Activated naive CD4-positive, alpha-beta T cell treated with anti-CD3 and anti-CD28 coated beads, Interleukin-2, amount 10 ng/mL, durations not matched to agents 7 days and 5 days (primary cell): ENCODE measurements around the gene EFNA4.
A peak's percentile ranks its signal among the peaks of the same experiment; 100 is the strongest.

Experiments
- CTCF ChIA-PET: fragments of 350-600 bp; sonication (Branson Sonifier 250); formaldehyde crosslinking; loops from one replicate; lab custom pipeline; 2021; ENCODE audit warnings: antibody characterized with exemption; lab: Charles Lee
- DNase-seq: peaks from one replicate; pipeline ENCODE4 v3.0.0-alpha.2; 2020
- H3K27ac Mint-ChIP-seq: one replicate; pipeline ENCODE4 v1.8.0; 2021; ENCODE audit warnings: mild to moderate bottlenecking, moderate library complexity, mixed read lengths
- H3K27me3 Mint-ChIP-seq: one replicate; pipeline ENCODE4 v1.8.0; 2021; ENCODE audit warnings: mild to moderate bottlenecking, mixed read lengths
- H3K36me3 Mint-ChIP-seq: one replicate; pipeline ENCODE4 v1.8.0; 2021; ENCODE audit warnings: mixed read lengths
- H3K4me1 Mint-ChIP-seq: one replicate; pipeline ENCODE4 v1.8.0; 2021; ENCODE audit warnings: mixed read lengths
- H3K4me3 Mint-ChIP-seq: one replicate; pipeline ENCODE4 v1.8.0; 2021; ENCODE audit warnings: mild to moderate bottlenecking, moderate library complexity, mixed read lengths
- H3K9me3 Mint-ChIP-seq: one replicate; pipeline ENCODE4 v1.8.0; 2021; ENCODE audit warnings: mixed read lengths

Gene EFNA4

DNA sequence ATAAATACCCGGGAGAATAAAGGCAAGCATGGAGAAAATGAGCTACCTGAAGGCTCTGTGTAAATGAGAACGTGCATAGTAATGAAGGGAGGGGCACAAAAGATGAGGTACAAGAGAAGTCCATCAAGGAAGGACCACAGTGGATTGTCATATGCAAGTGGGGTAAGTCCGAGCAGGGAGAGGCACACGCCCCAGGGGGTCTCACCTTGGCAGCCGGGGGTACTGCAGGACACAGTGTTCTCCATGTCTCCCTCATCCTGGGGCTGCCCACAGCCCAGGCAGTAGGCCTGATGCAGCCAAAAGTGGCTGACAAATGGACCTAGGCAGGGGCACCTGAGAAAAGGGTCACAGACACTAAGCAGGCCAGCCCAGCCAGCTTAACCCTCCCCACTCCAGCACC, 39.9 kb upstream of the EFNA4 start:
- H3K4me3 Mint-ChIP-seq, result no peak overlapping the region
- peaks cover 15% of the 10 kb centered on the region for H3K4me1 Mint-ChIP-seq
- peaks cover 16% of the 10 kb centered on the region for H3K36me3 Mint-ChIP-seq
- CTCF ChIA-PET, result interaction anchor here (1.9 to 2.3 kb wide), 2 partner anchors 28 to 62 kb away, joined by 6 to 7 read pairs; partner anchors contain the start of gene ADAM15
- H3K27ac Mint-ChIP-seq, result peak overlapping the region; percentile 3
- peaks cover 10% of the 10 kb centered on the region for H3K27me3 Mint-ChIP-seq
- no peaks in the 10 kb centered on the region for H3K9me3 Mint-ChIP-seq
- DNase-seq, result no peak

DNA sequence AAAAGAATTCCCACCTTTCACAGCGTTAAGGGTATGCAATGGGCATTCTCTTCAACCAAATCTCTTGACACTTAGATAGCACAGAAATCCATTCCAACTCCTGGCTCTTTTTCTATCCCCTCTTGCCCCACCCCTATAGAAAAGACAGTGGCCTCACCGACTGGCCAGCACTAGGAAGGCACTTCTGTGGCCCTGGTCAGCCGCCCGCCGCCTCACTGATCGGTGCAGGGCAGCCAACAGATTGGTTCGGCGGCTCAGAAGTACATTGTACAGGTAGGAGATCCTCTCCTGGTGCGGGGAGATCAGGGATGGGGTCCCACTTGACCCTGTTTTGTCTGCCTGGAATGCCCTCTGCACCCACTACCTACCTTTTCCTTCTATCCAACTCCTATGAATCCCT, 39.2 kb upstream of the EFNA4 start:
- DNase-seq, result no peak
- peaks cover 9% of the 10 kb centered on the region for H3K4me1 Mint-ChIP-seq
- no peak overlapping the region for H3K27ac Mint-ChIP-seq
- no peak overlapping the region for H3K4me3 Mint-ChIP-seq
- no peaks in the 10 kb centered on the region for H3K9me3 Mint-ChIP-seq
- H3K36me3 Mint-ChIP-seq, result peaks cover 10% of the 10 kb centered on the region
- CTCF ChIA-PET, result interaction anchor here (1.6 to 2.3 kb wide), 2 partner anchors 8 to 61 kb away, joined by 5 to 6 read pairs; no protein-coding TSS in a partner anchor
- peaks cover 16% of the 10 kb centered on the region for H3K27me3 Mint-ChIP-seq

DNA sequence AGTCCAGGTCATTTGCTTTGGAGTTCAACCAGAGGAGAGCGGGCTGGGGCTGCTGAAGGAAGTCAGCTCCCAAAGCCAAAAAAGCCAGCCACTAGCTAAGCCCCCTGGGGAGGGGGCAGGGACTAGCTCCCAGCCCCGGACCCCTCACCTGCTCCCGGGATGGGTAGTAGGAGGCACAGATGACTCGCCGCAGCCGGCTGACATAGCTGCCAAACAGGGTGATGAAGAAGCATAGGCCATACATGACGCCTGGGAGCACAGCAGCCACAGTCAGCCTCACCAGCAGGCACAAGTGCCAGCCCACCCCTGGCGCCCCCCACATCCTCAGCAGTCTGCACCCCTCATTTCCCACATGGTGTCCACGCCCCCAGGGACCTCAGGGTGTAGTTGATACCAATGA, 37.4 kb upstream of the EFNA4 start:
- H3K9me3 Mint-ChIP-seq, result no peaks in the 10 kb centered on the region
- no peak overlapping the region for H3K4me3 Mint-ChIP-seq
- DNase-seq, result no peak
- peaks cover 29% of the 10 kb centered on the region for H3K27me3 Mint-ChIP-seq
- H3K27ac Mint-ChIP-seq, result no peak overlapping the region
- CTCF ChIA-PET, result interaction anchor here (1.0 to 1.6 kb wide), 2 partner anchors 9 to 10 kb away, joined by 5 read pairs; no protein-coding TSS in a partner anchor
- H3K4me1 Mint-ChIP-seq, result no peaks in the 10 kb centered on the region
- no peaks in the 10 kb centered on the region for H3K36me3 Mint-ChIP-seq

DNA sequence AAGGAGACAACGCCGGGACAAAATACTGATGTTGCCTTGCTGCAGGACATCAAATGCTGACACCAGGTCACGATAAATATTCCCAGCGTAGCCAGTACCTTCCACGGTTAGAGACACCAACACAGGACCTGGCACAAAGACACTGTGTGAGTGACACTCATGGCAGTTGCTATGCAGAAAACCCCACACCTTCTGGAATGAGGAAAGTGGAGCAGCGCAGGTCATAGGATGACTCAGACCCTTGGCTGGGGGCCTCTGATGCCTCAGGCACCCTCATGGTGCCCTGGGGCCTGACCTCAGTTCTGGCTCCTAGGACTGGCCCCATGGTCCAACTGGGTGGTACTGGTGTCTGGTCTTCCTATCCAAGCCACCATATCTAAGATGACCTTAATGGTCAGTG, 37.0 kb upstream of the EFNA4 start:
- H3K27me3 Mint-ChIP-seq, result peaks cover 30% of the 10 kb centered on the region
- DNase-seq, result no peak
- no peaks in the 10 kb centered on the region for H3K9me3 Mint-ChIP-seq
- no peaks in the 10 kb centered on the region for H3K4me1 Mint-ChIP-seq
- no peak overlapping the region for H3K27ac Mint-ChIP-seq
- no peak overlapping the region for H3K4me3 Mint-ChIP-seq
- CTCF ChIA-PET, result no interaction called here
- no peaks in the 10 kb centered on the region for H3K36me3 Mint-ChIP-seq

DNA sequence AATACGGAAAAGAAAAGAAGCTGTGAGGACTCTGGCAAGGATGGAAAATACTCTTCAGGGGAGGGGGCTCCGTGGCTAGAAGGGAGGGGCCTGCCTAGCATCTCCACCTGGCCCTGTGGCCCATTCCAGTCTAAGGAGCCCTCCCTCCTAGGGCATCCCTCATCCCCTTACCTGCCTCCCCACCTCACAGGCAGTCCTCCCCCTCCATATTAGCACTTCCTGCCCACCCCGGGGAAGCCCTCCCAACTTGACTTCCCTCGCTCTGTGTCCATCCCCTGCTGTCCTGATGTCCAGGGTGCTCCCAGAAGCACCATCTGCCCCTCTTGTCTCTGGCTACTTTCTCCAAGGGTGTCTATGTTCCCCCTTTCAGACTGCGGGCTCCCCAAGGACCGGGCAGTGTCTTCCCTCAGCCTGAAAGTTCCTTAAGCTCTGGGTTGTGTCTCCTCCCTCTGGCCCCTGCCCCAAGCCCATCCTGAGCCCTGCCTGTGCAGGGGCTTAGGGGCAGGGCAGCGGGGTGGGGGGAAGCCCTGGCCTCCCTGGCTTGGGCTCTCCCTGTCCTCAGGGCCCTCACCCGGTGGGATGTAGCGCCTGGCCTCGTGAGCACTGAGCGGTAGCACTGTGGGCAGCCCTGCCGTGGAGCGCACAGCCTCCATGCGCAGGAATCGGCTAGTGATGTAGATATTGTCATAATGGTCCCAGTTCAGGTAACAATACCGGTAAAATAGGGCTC, 33.9 kb upstream of the EFNA4 start:
- H3K27ac Mint-ChIP-seq, result no peak overlapping the region
- CTCF ChIA-PET, result no interaction called here
- no peaks in the 10 kb centered on the region for H3K36me3 Mint-ChIP-seq
- H3K4me1 Mint-ChIP-seq, result no peaks in the 10 kb centered on the region
- no peaks in the 10 kb centered on the region for H3K9me3 Mint-ChIP-seq
- H3K27me3 Mint-ChIP-seq, result peaks cover 45% of the 10 kb centered on the region
- H3K4me3 Mint-ChIP-seq, result no peak overlapping the region
- no peak for DNase-seq

DNA sequence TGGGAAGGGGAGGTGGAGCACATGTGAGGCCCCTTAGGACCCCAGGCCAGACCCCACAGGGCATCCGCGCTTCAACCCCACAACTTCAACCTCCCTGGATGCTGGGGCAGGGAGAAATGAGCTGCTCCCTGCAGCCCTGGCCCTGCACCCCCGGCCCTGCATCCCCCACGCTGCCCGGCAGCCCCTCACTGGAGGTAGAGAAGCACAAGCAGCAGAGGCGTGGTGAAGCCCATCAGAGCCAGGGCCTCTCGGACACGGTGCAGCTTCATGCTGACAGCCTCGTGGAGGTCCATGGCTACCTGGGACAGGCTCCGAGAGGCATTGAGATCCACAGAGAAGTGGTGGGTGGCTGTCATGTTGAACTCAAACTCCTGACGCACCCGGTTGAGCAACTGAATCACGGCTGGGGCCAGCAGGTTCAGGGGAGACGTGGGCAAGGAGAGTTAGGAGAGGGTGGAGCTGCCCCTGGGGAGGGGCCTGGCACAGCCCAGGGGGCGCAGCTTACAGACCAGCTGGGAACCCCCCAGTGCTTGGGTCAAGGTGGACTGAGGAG, 33.2 kb upstream of the EFNA4 start:
- H3K36me3 Mint-ChIP-seq, result no peaks in the 10 kb centered on the region
- H3K9me3 Mint-ChIP-seq, result no peaks in the 10 kb centered on the region
- no peak for DNase-seq
- H3K27ac Mint-ChIP-seq, result no peak overlapping the region
- no peak overlapping the region for H3K4me3 Mint-ChIP-seq
- no peaks in the 10 kb centered on the region for H3K4me1 Mint-ChIP-seq
- H3K27me3 Mint-ChIP-seq, result peaks cover 48% of the 10 kb centered on the region
- CTCF ChIA-PET, result interaction anchor here (0.8 kb wide), 1 partner anchor 9 kb away, joined by 3 read pairs; no protein-coding TSS in a partner anchor

DNA sequence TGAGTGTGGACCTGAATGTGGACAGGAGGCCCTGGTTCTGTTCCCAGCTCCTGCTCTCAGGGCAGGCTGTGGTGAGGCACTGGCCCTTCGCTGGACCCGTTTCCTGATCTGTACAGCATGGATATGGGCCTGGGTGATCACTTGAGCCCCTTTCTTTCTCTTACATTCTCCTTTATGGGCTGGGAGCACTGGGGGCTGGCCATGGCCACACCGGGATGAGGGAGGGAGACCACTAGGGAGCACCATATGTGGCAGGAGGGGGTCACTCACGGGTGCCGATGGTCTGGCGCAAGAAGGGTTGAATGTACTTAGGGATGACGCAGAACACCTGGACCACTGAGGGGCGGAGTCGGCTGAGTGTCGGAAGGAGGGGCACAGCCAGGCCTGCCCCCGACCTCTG, 32.6 kb upstream of the EFNA4 start:
- Mint-ChIP-seq H3K4me3 (no peak overlapping the region), H3K9me3 (no peaks in the 10 kb centered on the region), H3K27me3 (peaks cover 48% of the 10 kb centered on the region), H3K27ac (no peak overlapping the region), H3K4me1 (no peaks in the 10 kb centered on the region), H3K36me3 (no peaks in the 10 kb centered on the region)
- CTCF ChIA-PET, result interaction anchor here (0.8 kb wide), 1 partner anchor 9 kb away, joined by 3 read pairs; no protein-coding TSS in a partner anchor
- DNase-seq, result no peak

DNA sequence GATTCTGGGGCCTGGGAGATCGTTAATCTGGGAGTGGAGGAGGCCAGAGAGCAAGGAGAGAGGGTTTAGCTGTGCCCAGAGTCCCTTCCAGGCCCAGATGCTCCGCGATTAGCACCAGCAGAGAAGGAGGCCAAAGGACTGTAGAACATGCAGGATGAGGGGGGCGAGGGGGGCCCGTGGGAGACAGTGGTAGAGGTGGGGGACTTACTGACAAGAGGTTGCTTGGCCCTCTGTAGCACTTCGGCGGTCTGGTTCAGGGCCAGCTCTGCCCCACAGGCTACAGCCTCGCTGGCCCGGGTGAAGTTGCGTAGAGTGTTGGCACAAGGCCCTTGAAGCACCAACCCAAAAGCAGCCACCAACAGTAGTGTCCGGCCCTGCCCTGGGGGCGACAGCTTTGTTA, 30.7 kb upstream of the EFNA4 start:
- H3K4me1 Mint-ChIP-seq, result no peaks in the 10 kb centered on the region
- CTCF ChIA-PET, result interaction anchor here (1.8 kb wide), 1 partner anchor 15 kb away, joined by 6 read pairs; no protein-coding TSS in a partner anchor
- peaks cover 64% of the 10 kb centered on the region for H3K27me3 Mint-ChIP-seq
- no peaks in the 10 kb centered on the region for H3K36me3 Mint-ChIP-seq
- no peak for DNase-seq
- no peaks in the 10 kb centered on the region for H3K9me3 Mint-ChIP-seq
- no peak overlapping the region for H3K27ac Mint-ChIP-seq
- no peak overlapping the region for H3K4me3 Mint-ChIP-seq

DNA sequence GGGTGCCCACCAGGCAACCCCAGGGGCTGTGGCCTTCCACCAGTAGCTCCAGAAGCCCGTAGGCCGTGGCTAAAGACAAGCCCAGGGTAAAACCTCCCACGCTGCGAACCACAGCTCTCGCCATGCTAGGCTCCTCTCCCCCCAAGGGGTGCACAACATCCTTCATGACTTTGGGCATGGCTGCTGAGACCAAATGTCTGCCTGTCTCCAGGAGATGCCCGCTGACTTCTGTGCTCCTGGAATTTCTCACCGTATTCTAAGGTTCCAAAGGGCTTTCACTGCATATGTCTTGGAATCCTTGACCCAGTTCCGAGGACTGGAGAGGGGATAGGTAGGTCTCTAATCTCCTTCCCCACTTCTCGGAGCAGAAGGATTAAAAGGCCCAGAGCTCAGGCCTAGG, 30.0 kb upstream of the EFNA4 start, which contains the start of the genes DCST1 and DCST2:
DCST1 (plus strand) TSS at position 301 of the 400 bp plus-strand sequence. CDS start 213 bp downstream, outside the sequence.
DCST2 (minus strand) TSS at position 258 of the 400 bp plus-strand sequence; CDS start at position 178, 80 bp downstream.
- CTCF ChIA-PET, result interaction anchor here (1.0 to 1.8 kb wide), 2 partner anchors 14 to 16 kb away, joined by 3 to 6 read pairs; no protein-coding TSS in a partner anchor
- Mint-ChIP-seq H3K4me1 (no peaks in the 10 kb centered on the region), H3K36me3 (no peaks in the 10 kb centered on the region), H3K27me3 (peaks cover 70% of the 10 kb centered on the region), H3K9me3 (no peaks in the 10 kb centered on the region), H3K4me3 (no peak within 1 kb of the TSS), H3K27ac (no peak within 1 kb of the TSS)
- DNase-seq, result no peak

DNA sequence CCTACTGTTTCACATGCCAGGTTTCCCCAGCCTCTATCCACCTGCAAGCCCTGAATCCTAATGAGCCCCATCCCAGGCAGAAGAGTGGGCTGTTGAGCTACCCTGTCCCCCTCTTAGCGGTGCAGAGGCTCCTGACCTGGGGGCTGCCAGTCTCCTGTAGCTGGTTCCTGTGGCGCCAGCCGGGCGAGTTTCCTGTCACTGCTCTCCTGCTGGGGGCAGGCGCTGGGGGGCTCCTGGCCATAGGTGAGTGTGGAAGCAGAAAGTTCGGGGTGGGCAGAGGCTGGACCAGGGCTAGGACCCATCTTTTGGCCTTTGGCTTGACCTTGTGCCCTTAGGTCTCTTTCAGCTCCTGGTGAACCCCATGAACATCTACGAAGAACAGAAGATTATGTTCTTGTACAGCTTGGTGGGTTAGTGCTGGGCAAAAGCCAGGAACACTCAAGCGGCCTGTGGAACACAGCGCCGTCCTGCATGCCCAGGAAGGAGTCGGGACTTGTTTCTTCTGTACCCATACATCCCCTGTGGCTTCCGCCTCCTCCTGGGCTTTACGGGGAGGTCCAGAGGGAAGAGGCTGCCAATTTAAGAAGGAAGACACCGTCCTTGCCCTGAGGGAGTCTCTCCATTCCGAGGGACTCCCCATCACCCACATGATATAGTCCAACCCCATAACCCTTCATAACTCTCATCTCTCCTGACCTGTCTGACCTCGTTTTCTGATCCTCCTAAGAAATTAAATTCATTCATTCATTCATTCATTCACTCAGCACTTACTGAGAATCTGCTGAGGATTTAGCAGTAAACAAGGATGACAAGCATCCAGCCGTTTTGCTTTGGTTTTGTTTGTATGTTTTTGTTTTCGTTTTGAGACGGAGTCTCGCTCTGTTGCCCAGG, 29.0 kb upstream of the EFNA4 start:
- no peaks in the 10 kb centered on the region for H3K9me3 Mint-ChIP-seq
- H3K36me3 Mint-ChIP-seq, result no peaks in the 10 kb centered on the region
- no peak overlapping the region for H3K4me3 Mint-ChIP-seq
- CTCF ChIA-PET, result interaction anchor here (1.0 to 1.8 kb wide), 2 partner anchors 15 to 17 kb away, joined by 3 to 6 read pairs; no protein-coding TSS in a partner anchor
- peaks cover 5% of the 10 kb centered on the region for H3K4me1 Mint-ChIP-seq
- peaks cover 72% of the 10 kb centered on the region for H3K27me3 Mint-ChIP-seq
- H3K27ac Mint-ChIP-seq, result no peak overlapping the region
- DNase-seq, result no peak

DNA sequence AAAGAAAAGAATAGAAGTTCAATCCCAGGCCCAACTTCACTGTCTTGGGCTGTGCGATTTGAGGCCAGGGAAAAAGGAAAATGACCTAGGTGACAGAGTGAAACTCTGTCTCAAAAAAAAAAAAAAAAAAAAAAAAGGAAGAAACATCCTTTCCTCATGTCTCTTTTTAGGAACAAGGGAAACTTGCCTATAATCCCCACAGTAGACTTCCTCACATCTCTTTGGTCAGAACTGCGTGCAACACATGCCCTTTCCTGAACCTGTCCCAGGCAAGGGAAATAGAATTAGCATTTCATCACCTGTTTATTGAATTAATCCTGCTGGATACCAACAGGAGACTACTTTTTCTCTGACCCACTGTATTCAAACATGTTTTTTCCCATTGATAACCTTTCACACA, 27.6 kb upstream of the EFNA4 start:
- H3K9me3 Mint-ChIP-seq, result no peaks in the 10 kb centered on the region

DNA sequence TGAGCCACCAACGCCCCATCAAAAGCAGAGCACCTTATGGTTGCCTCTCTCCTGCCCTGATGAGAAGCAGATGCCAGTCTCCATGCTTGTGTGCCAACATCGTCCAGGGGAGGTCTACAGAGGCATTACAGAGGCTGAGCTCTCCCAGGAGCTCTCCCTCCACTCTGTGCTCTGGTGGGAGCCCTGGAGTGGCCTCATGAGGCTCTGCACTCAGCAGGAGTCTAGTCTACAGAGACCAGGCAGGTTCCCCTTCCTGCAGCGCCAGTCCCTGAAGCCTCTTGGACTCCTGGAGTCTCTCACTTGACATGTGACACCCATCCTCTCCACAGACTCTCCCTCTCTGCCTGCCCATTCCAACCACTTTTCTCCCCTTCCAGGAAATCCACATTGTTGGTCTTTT, 26.5 kb upstream of the EFNA4 start:
- no peak for DNase-seq
- Mint-ChIP-seq H3K4me1 (peaks cover 5% of the 10 kb centered on the region), H3K9me3 (no peaks in the 10 kb centered on the region), H3K36me3 (no peaks in the 10 kb centered on the region), H3K27ac (no peak overlapping the region), H3K27me3 (peaks cover 72% of the 10 kb centered on the region), H3K4me3 (no peak overlapping the region)
- CTCF ChIA-PET, result interaction anchor here (0.7 to 17.5 kb wide), 2 partner anchors 21 to 52 kb away, joined by 3 to 220 read pairs; partner anchors contain the start of genes ADAM15 and EFNA4

More for the DNA sequence above, 27.6 kb upstream of the EFNA4 start:
- Mint-ChIP-seq H3K4me3 (no peak overlapping the region), H3K27me3 (peaks cover 68% of the 10 kb centered on the region), H3K36me3 (no peaks in the 10 kb centered on the region), H3K4me1 (peaks cover 5% of the 10 kb centered on the region), H3K27ac (no peak overlapping the region)
- CTCF ChIA-PET, result no interaction called here
- no peak for DNase-seq

DNA sequence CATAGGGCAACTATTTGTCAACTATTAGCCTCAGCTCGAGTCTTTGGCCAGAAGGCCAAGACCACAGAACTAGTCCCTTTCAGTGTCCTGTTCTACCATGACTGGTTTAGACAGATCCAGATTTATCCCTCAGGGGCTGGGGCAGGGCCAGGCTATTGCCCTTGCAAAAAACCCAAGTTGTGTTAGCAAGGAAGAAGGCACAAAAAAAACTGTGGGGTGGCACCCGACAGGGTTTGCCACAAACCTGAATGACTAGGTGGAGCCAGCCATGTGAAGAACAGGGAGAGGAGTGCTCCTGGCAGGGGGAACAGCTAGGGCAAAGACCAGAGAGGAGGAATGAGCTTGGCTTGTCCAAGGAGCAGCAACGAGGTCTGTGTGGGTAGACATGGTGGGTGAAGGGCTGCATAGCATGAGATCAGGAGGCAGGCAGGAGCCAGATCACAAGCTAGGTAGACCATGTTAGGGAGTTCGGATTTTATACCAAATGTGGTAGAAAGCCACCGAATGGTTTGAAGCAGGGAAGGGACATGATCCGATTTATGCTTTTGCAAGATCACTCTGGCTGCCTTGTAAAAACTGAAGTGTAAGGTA, 25.6 kb upstream of the EFNA4 start:
- H3K4me1 Mint-ChIP-seq, result peaks cover 5% of the 10 kb centered on the region
- H3K27ac Mint-ChIP-seq, result no peak overlapping the region
- H3K9me3 Mint-ChIP-seq, result no peaks in the 10 kb centered on the region
- H3K4me3 Mint-ChIP-seq, result no peak overlapping the region
- CTCF ChIA-PET, result interaction anchor here (0.7 to 17.5 kb wide), 2 partner anchors 20 to 51 kb away, joined by 3 to 220 read pairs; partner anchors contain the start of genes ADAM15 and EFNA4
- H3K36me3 Mint-ChIP-seq, result no peaks in the 10 kb centered on the region
- no peak for DNase-seq
- H3K27me3 Mint-ChIP-seq, result peaks cover 72% of the 10 kb centered on the region
